HL-60 (cell line): Measurements from ENCODE around the gene PRKCE.

Experiments
- DNase-seq, 2 experiments: peaks; one replicate each; pipeline ENCODE4 v3.0.0-alpha.2; 2010 to 2020; ENCODE audit warnings: low read depth in 1 of 2, low spot score in 1 of 2
- H3K27ac ChIP-seq: fragments of 250-450 bp; sonication (Bioruptor Pico); replicated peaks from 2 replicates; pipeline ENCODE4 v1.5.1; 2020; ENCODE audit warnings: mild to moderate bottlenecking, moderate library complexity
- H3K27me3 ChIP-seq: fragments of 250-450 bp; sonication (Bioruptor Pico); 2 replicates; pipeline ENCODE4 v1.5.1; 2021; ENCODE audit warnings: mild to moderate bottlenecking, moderate library complexity; ENCODE audit not compliant: insufficient read depth, poor library complexity, severe bottlenecking
- H3K4me3 ChIP-seq: replicated peaks from 2 replicates; pipeline ENCODE4 v1.5.1; 2011; ENCODE audit warnings: mild to moderate bottlenecking, control low read depth, low read length; ENCODE audit not compliant: insufficient read depth
- GABPA ChIP-seq: IDR thresholded peaks from 2 replicates; pipeline ENCODE4 v1.6.1; 2012; ENCODE audit warnings: low read depth
- POLR2AphosphoS5 ChIP-seq: IDR thresholded peaks from 2 replicates; pipeline ENCODE4 v1.6.1; 2012; ENCODE audit warnings: low read depth
- REST ChIP-seq: IDR thresholded peaks from 2 replicates; pipeline ENCODE4 v1.6.1; 2012; ENCODE audit warnings: low read depth; ENCODE audit not compliant: insufficient replicate concordance
- SPI1 ChIP-seq: IDR thresholded peaks from 2 replicates; pipeline ENCODE4 v1.6.1; 2012; ENCODE audit warnings: low read depth, mild to moderate bottlenecking, borderline replicate concordance
- TF ChIP-seq, protein P1 (sequence below): IDR thresholded peaks from one replicate; pipeline ENCODE4 v1.5.1; 2011; ENCODE audit warnings: low read length, control low read depth, inconsistent platforms; ENCODE audit not compliant: insufficient read depth

The PRKCE gene

DNA sequence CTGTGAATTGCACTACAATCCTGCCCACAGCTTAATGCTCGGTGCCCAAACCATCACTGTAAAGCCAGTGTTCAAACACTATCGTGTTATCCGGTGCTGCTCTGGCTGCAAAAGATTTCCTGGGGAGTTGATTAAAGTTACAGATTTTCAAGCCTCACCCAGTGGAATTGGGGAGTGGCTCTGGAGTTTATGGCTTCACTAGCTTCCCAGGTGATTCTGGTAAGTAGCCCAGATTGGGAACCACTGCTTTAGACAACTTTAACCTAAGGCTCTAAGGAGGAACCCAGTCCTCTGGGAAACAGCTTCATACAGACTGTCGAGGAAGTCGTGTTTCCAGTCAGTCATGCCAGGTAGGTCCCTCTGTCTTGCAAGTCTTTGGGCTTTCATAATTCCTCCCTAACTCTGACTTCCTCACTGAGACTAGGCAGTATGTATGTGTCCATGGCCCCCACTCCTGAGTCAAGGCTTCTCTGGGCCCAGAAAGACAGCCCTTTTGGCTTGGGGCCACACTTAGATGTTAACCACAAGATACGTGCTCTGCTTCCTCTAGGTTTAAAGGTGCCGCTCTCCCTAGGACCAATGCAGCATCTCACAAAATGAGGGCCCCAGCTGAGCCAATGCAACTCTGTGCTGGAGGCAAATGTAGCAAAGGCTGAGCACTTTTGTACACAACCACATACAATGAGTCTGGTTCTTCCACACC is 299.7 kb downstream of the PRKCE start:
- Histone ChIP-seq H3K4me3 (no peak overlapping the region), H3K27ac (no peak overlapping the region), H3K27me3 (no peaks in the 10 kb centered on the region)
- DNase-seq = peak; percentile 12 to 21
- TF ChIP-seq SPI1 (peak; percentile 47; the same call in 1 of the 2 replicates), POLR2AphosphoS5 (no peak)

GRCh38 chr2:45952591-45952990 is 301.1 kb downstream of the PRKCE start:
- H3K4me3 ChIP-seq = no peak overlapping the region
- no peak for DNase-seq
- no peak overlapping the region for H3K27ac ChIP-seq
- no peak for TF ChIP-seq POLR2AphosphoS5
- no peak for TF ChIP-seq GABPA
- TF ChIP-seq SPI1 = no peak
- no peak for TF ChIP-seq REST
- TF ChIP-seq, protein P1, sequence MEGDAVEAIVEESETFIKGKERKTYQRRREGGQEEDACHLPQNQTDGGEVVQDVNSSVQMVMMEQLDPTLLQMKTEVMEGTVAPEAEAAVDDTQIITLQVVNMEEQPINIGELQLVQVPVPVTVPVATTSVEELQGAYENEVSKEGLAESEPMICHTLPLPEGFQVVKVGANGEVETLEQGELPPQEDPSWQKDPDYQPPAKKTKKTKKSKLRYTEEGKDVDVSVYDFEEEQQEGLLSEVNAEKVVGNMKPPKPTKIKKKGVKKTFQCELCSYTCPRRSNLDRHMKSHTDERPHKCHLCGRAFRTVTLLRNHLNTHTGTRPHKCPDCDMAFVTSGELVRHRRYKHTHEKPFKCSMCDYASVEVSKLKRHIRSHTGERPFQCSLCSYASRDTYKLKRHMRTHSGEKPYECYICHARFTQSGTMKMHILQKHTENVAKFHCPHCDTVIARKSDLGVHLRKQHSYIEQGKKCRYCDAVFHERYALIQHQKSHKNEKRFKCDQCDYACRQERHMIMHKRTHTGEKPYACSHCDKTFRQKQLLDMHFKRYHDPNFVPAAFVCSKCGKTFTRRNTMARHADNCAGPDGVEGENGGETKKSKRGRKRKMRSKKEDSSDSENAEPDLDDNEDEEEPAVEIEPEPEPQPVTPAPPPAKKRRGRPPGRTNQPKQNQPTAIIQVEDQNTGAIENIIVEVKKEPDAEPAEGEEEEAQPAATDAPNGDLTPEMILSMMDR = no peak
- H3K27me3 ChIP-seq = no peaks in the 10 kb centered on the region

- TF ChIP-seq, protein P1 = no peak
- no peak for TF ChIP-seq REST
- TF ChIP-seq GABPA = no peak
- no peak for TF ChIP-seq SPI1
- TF ChIP-seq POLR2AphosphoS5 = no peak
- Histone ChIP-seq H3K27ac (no peak overlapping the region), H3K27me3 (no peaks in the 10 kb centered on the region), H3K4me3 (no peak overlapping the region)
- no peak for DNase-seq
Measured at GRCh38 chr2:45953376-45954027, 302.0 kb downstream of the PRKCE start.

DNA sequence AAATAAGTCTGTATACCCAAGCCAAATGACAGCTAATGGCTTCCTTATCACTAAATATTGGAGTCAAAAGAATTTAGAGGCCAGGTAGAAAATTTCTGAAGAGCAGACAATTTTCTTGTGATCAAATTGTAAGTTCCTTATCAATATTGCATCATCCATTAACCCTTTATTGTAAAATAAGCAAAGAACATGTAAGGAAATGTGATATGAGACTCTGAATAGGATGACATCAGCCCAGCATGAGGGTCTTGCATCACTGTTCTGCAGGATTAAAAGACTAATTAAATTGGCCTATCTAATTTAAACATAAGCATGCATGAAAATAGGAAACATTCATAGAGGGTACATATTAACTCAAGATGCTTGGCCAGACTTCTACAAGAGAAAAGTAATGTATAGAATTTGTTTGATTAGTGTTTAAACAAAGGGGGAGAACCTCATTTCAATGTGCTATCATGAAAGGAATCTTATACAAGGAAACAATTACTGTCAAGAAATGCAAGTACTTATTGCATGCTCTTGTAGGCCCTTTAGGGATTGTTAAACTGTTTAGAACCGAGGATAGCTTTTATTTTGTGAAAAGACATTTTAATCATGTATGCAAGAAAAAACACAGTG is 302.9 kb downstream of the PRKCE start:
- no peak overlapping the region for H3K27ac ChIP-seq
- DNase-seq = no peak
- no peaks in the 10 kb centered on the region for H3K27me3 ChIP-seq
- TF ChIP-seq SPI1 (no peak), GABPA (no peak), POLR2AphosphoS5 (no peak), REST (no peak)
- TF ChIP-seq, protein P1 = no peak
- no peak overlapping the region for H3K4me3 ChIP-seq
